ENCODE results near the gene MBNL1.

The MBNL1 gene

GRCh38 chr3:152331998-152332397 is 63.3 kb downstream of the MBNL1 start:
- Histone ChIP-seq H2AK5ac (ENCODE audit: low read length) (no peak overlapping the region), H3K27ac (ENCODE audit: low read depth, low read length) (no peak overlapping the region), H3K4me3 (ENCODE audit: low read depth, low read length) (no peak overlapping the region), H3K14ac (ENCODE audit: low read length) (no peak overlapping the region), H3K9me3 (ENCODE audit: insufficient read depth, low read depth, low read length) (no peaks in the 10 kb centered on the region), H2BK5ac (ENCODE audit: low read depth, low read length, poor library complexity) (no peak overlapping the region), H3K4ac (ENCODE audit: low read depth, low read length) (no peak overlapping the region), H3K9ac (ENCODE audit: low read length) (no peak overlapping the region), H4K12ac (ENCODE audit: low read depth, low read length) (no peak overlapping the region), H3K4me2 (ENCODE audit: low read length) (no peak overlapping the region), H3K27me3 (ENCODE audit: insufficient read depth, low read length) (no peaks in the 10 kb centered on the region), H3K4me1 (ENCODE audit: control insufficient read depth in 1 of 2, insufficient read depth in 2 of 2, low read length in 2 of 2) (peaks cover 0 to 2% of the 10 kb centered on the region in 2 experiments), H3K36me3 (ENCODE audit: control insufficient read depth in 1 of 2, insufficient read depth in 2 of 2, low read length in 2 of 2) (peaks cover 0 to 2% of the 10 kb centered on the region in 2 experiments), H2BK12ac (ENCODE audit: low read length) (no peak overlapping the region), H4K8ac (ENCODE audit: low read depth, low read length) (no peak overlapping the region), H2AFZ (ENCODE audit: insufficient read depth, low read length, poor library complexity) (no peak overlapping the region), H2BK120ac (ENCODE audit: insufficient read depth, low read length, poor library complexity) (no peak overlapping the region), H3K23ac (ENCODE audit: low read length) (no peak overlapping the region), H3K18ac (ENCODE audit: low read length) (no peak overlapping the region), H3K79me2 (ENCODE audit: control insufficient read depth, insufficient read depth, low read length, poor library complexity) (no peaks in the 10 kb centered on the region), H3K79me1 (ENCODE audit: low read length) (no peaks in the 10 kb centered on the region), H4K91ac (ENCODE audit: low read depth, low read length) (no peak overlapping the region)
- no CpG with 5 or more reads among the region's 1 CpG for WGBS (ENCODE audit: extremely low coverage, insufficient coverage, insufficient read length)
- no peak for DNase-seq

DNA sequence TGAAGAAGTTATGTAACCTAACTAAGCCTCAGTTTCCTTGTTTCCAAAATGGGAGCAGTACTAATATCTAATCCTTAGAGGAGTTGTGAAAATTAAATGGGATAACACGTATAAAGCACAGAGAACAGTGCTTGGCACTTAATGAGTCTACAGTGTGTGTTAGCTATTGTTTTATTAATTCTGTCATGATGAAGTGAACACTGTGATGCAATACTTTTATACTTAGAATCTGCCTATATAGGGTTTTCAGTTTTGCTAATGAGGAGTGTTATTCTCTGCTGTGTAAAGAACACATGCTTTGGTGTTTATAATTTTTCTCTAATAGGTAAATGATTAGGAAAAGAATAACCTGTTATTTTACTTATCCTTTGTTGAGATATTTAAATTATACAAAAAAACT is 65.2 kb downstream of the MBNL1 start:
- peaks cover 0 to 2% of the 10 kb centered on the region in 2 experiments for H3K36me3 ChIP-seq (ENCODE audit: control insufficient read depth in 1 of 2, insufficient read depth in 2 of 2, low read length in 2 of 2)
- no peak overlapping the region for H3K9ac ChIP-seq (ENCODE audit: low read length)
- no peak overlapping the region for H2BK12ac ChIP-seq (ENCODE audit: low read length)
- no peak overlapping the region for H3K4ac ChIP-seq (ENCODE audit: low read depth, low read length)
- no peak overlapping the region for H3K14ac ChIP-seq (ENCODE audit: low read length)
- no peak overlapping the region for H2BK5ac ChIP-seq (ENCODE audit: low read depth, low read length, poor library complexity)
- no peak overlapping the region for H3K4me2 ChIP-seq (ENCODE audit: low read length)
- WGBS (ENCODE audit: extremely low coverage, insufficient coverage, insufficient read length): no CpG with 5 or more reads among the region's 1 CpG
- no peak overlapping the region for H3K4me3 ChIP-seq (ENCODE audit: low read depth, low read length)
- H3K23ac ChIP-seq (ENCODE audit: low read length): no peak overlapping the region
- H2BK120ac ChIP-seq (ENCODE audit: insufficient read depth, low read length, poor library complexity): no peak overlapping the region
- no peak overlapping the region for H2AK5ac ChIP-seq (ENCODE audit: low read length)
- no peaks in the 10 kb centered on the region for H3K79me1 ChIP-seq (ENCODE audit: low read length)
- no peaks in the 10 kb centered on the region for H3K79me2 ChIP-seq (ENCODE audit: control insufficient read depth, insufficient read depth, low read length, poor library complexity)
- no peak overlapping the region for H2AFZ ChIP-seq (ENCODE audit: insufficient read depth, low read length, poor library complexity)
- no peak for DNase-seq
- no peak overlapping the region for H4K12ac ChIP-seq (ENCODE audit: low read depth, low read length)
- no peaks in the 10 kb centered on the region for H3K27me3 ChIP-seq (ENCODE audit: insufficient read depth, low read length)
- peaks cover 0 to 2% of the 10 kb centered on the region in 2 experiments for H3K4me1 ChIP-seq (ENCODE audit: control insufficient read depth in 1 of 2, insufficient read depth in 2 of 2, low read length in 2 of 2)
- H3K27ac ChIP-seq (ENCODE audit: low read depth, low read length): no peak overlapping the region
- no peak overlapping the region for H4K8ac ChIP-seq (ENCODE audit: low read depth, low read length)
- no peak overlapping the region for H3K18ac ChIP-seq (ENCODE audit: low read length)
- H4K91ac ChIP-seq (ENCODE audit: low read depth, low read length): no peak overlapping the region
- no peaks in the 10 kb centered on the region for H3K9me3 ChIP-seq (ENCODE audit: insufficient read depth, low read depth, low read length)

DNA sequence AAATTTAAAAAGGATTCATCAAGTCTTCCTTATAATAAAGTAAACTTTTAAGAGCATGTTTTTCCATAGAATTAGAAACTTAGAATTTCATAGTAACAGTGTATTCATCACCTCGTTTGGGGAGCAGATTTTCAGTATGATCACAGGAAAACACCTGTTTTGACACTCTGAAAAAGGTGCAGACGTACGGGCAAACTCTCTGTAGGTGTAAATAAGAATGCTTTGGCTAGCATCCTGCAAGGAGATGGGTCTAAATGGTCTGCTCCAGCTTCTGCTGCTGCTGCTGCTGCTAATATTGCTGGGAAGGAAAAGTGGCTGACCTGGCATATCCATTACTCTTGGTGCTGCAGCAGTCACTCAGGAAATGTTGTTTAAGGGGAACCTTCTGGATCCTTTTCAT is 66.0 kb downstream of the MBNL1 start:
- Histone ChIP-seq H3K4me1 (ENCODE audit: control insufficient read depth in 1 of 2, insufficient read depth in 2 of 2, low read length in 2 of 2) (peaks cover 0 to 2% of the 10 kb centered on the region in 2 experiments), H3K18ac (ENCODE audit: low read length) (no peak overlapping the region), H3K79me2 (ENCODE audit: control insufficient read depth, insufficient read depth, low read length, poor library complexity) (no peaks in the 10 kb centered on the region), H2AFZ (ENCODE audit: insufficient read depth, low read length, poor library complexity) (no peak overlapping the region), H4K91ac (ENCODE audit: low read depth, low read length) (no peak overlapping the region), H3K27me3 (ENCODE audit: insufficient read depth, low read length) (no peaks in the 10 kb centered on the region), H3K36me3 (ENCODE audit: control insufficient read depth in 1 of 2, insufficient read depth in 2 of 2, low read length in 2 of 2) (no peaks in the 10 kb centered on the region), H3K4ac (ENCODE audit: low read depth, low read length) (no peak overlapping the region), H2BK5ac (ENCODE audit: low read depth, low read length, poor library complexity) (no peak overlapping the region), H3K79me1 (ENCODE audit: low read length) (no peaks in the 10 kb centered on the region), H3K4me2 (ENCODE audit: low read length) (no peak overlapping the region), H3K23ac (ENCODE audit: low read length) (no peak overlapping the region), H3K9ac (ENCODE audit: low read length) (no peak overlapping the region), H3K4me3 (ENCODE audit: low read depth, low read length) (no peak overlapping the region), H2AK5ac (ENCODE audit: low read length) (no peak overlapping the region), H3K9me3 (ENCODE audit: insufficient read depth, low read depth, low read length) (no peaks in the 10 kb centered on the region), H4K8ac (ENCODE audit: low read depth, low read length) (no peak overlapping the region), H3K14ac (ENCODE audit: low read length) (no peak overlapping the region), H2BK12ac (ENCODE audit: low read length) (no peak overlapping the region), H4K12ac (ENCODE audit: low read depth, low read length) (no peak overlapping the region), H2BK120ac (ENCODE audit: insufficient read depth, low read length, poor library complexity) (no peak overlapping the region), H3K27ac (ENCODE audit: low read depth, low read length) (no peak overlapping the region)
- DNase-seq: no peak
- no CpG with 5 or more reads among the region's 3 CpGs for WGBS (ENCODE audit: extremely low coverage, insufficient coverage, insufficient read length)

GRCh38 chr3:152335273-152335672 is 66.5 kb downstream of the MBNL1 start:
- Histone ChIP-seq H3K23ac (ENCODE audit: low read length) (no peak overlapping the region), H4K91ac (ENCODE audit: low read depth, low read length) (no peak overlapping the region), H2AK5ac (ENCODE audit: low read length) (no peak overlapping the region), H2BK120ac (ENCODE audit: insufficient read depth, low read length, poor library complexity) (no peak overlapping the region), H3K4me3 (ENCODE audit: low read depth, low read length) (no peak overlapping the region), H3K9me3 (ENCODE audit: insufficient read depth, low read depth, low read length) (no peaks in the 10 kb centered on the region), H3K27ac (ENCODE audit: low read depth, low read length) (no peak overlapping the region), H2BK5ac (ENCODE audit: low read depth, low read length, poor library complexity) (no peak overlapping the region), H3K4me2 (ENCODE audit: low read length) (no peak overlapping the region), H3K79me1 (ENCODE audit: low read length) (no peaks in the 10 kb centered on the region), H3K9ac (ENCODE audit: low read length) (no peak overlapping the region), H2BK12ac (ENCODE audit: low read length) (no peak overlapping the region), H3K14ac (ENCODE audit: low read length) (no peak overlapping the region), H3K4me1 (ENCODE audit: control insufficient read depth in 1 of 2, insufficient read depth in 2 of 2, low read length in 2 of 2) (peaks cover 2 to 4% of the 10 kb centered on the region in 2 experiments), H4K12ac (ENCODE audit: low read depth, low read length) (no peak overlapping the region), H3K27me3 (ENCODE audit: insufficient read depth, low read length) (no peaks in the 10 kb centered on the region), H2AFZ (ENCODE audit: insufficient read depth, low read length, poor library complexity) (no peak overlapping the region), H3K4ac (ENCODE audit: low read depth, low read length) (no peak overlapping the region), H4K8ac (ENCODE audit: low read depth, low read length) (no peak overlapping the region), H3K36me3 (ENCODE audit: control insufficient read depth in 1 of 2, insufficient read depth in 2 of 2, low read length in 2 of 2) (no peaks in the 10 kb centered on the region), H3K18ac (ENCODE audit: low read length) (no peak overlapping the region), H3K79me2 (ENCODE audit: control insufficient read depth, insufficient read depth, low read length, poor library complexity) (no peaks in the 10 kb centered on the region)
- DNase-seq: no peak
- WGBS (ENCODE audit: extremely low coverage, insufficient coverage, insufficient read length): no CpG with 5 or more reads among the region's 2 CpGs

All from trophoblast cell (in vitro differentiated cells and primary cell).